ENCODE results near the gene SLC25A14.
A peak's percentile ranks its signal among the peaks of the same experiment; 100 is the strongest.

The SLC25A14 gene

GRCh38 chrX:130376077-130376476 lies 36.4 kb downstream of the SLC25A14 start:
- Histone ChIP-seq H3K9ac (ENCODE audit: low read length in 5 of 5) (no peak overlapping the region), H3K4me3 (ENCODE audit: low read depth in 1 of 5, low read length in 5 of 5) (no peak overlapping the region), H3K27ac (ENCODE audit: low read depth, low read length) (no peak overlapping the region), H3K4me1 (ENCODE audit: control insufficient read depth in 5 of 5, insufficient read depth in 5 of 5, low read length in 5 of 5) (no peaks in the 10 kb centered on the region), H3K36me3 (ENCODE audit: control insufficient read depth in 5 of 5, insufficient read depth in 5 of 5, low read length in 5 of 5) (peaks cover 0 to 7% (median 2%) of the 10 kb centered on the region in 5 donors), H3K27me3 (ENCODE audit: control insufficient read depth in 5 of 5, insufficient read depth in 4 of 5, low read length in 5 of 5) (peaks cover 0 to 3% (median 0%) of the 10 kb centered on the region in 5 donors), H3K9me3 (ENCODE audit: control insufficient read depth in 5 of 5, low read length in 5 of 5) (no peaks in the 10 kb centered on the region)

GRCh38 chrX:130378024-130378669 lies 38.4 kb downstream of the SLC25A14 start:
- Histone ChIP-seq H3K36me3 (ENCODE audit: control insufficient read depth in 5 of 5, insufficient read depth in 5 of 5, low read length in 5 of 5) (no peaks in the 10 kb centered on the region), H3K9ac (ENCODE audit: low read length in 5 of 5) (no peak overlapping the region), H3K4me1 (ENCODE audit: control insufficient read depth in 5 of 5, insufficient read depth in 5 of 5, low read length in 5 of 5) (no peaks in the 10 kb centered on the region), H3K9me3 (ENCODE audit: control insufficient read depth in 5 of 5, low read length in 5 of 5) (no peaks in the 10 kb centered on the region), H3K27ac (ENCODE audit: low read depth, low read length) (no peak overlapping the region), H3K4me3 (ENCODE audit: low read depth in 1 of 5, low read length in 5 of 5) (no peak overlapping the region), H3K27me3 (ENCODE audit: control insufficient read depth in 5 of 5, insufficient read depth in 4 of 5, low read length in 5 of 5) (peaks cover 0 to 6% (median 2%) of the 10 kb centered on the region in 5 donors)

DNA sequence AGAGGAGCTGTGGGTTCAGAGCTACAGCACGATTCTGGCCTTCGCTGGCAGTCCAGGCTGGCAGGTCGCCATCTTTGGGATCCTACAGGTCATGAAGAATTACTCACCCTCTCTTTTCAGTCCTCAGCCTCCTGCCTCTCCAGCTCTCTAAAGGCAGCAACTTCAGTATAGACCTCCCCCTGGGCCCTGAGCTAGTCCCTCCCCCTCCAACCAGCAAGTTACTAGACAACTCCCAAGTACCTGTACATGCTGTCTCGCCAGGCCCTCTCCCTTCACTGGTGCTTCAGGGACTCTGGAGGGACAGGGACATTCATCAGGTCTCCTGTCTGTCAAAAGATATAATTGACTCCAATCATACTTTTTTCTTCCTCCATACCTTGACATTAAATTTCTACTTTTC lies 45.8 kb downstream of the SLC25A14 start, which contains the start of gene GPR119:
Gene GPR119 (minus strand): TSS at position 155 of the 400 bp plus-strand sequence. CDS start 227 bp downstream, outside the sequence.
- Histone ChIP-seq H3K27me3 (ENCODE audit: control insufficient read depth in 5 of 5, insufficient read depth in 4 of 5, low read length in 5 of 5) (peaks cover 8 to 14% (median 9%) of the 10 kb centered on the region in 5 donors), H3K9me3 (ENCODE audit: control insufficient read depth in 5 of 5, low read length in 5 of 5) (peaks cover 0 to 4% (median 0%) of the 10 kb centered on the region in 5 donors), H3K27ac (ENCODE audit: low read depth, low read length) (no peak within 1 kb of the TSS), H3K4me1 (ENCODE audit: control insufficient read depth in 5 of 5, insufficient read depth in 5 of 5, low read length in 5 of 5) (no peaks in the 10 kb centered on the region), H3K9ac (ENCODE audit: low read length in 5 of 5) (no peak within 1 kb of the TSS), H3K36me3 (ENCODE audit: control insufficient read depth in 5 of 5, insufficient read depth in 5 of 5, low read length in 5 of 5) (no peaks in the 10 kb centered on the region), H3K4me3 (ENCODE audit: low read depth in 1 of 5, low read length in 5 of 5) (no peak within 1 kb of the TSS)

DNA sequence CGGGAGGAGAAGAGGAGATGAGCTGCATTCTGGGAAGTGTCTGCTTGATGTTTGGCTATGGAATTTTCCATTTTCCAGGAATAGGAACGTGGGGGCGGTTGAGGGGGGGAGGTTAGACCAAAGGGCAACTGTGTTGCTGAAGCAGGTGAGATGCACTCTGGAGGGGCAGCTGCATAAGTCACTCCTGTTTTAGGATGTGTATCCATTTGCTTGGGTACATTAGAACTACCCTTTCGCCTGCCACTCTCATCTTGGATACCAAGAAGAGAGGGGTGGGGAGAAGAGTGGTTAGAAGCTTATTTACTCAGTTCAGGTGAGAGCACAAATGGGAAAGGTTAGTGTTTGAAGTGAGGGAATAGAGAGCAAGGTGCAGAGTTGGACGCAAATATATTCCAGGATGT lies 46.7 kb downstream of the SLC25A14 start:
- Histone ChIP-seq H3K9ac (ENCODE audit: low read length in 5 of 5) (no peak overlapping the region), H3K27me3 (ENCODE audit: control insufficient read depth in 5 of 5, insufficient read depth in 4 of 5, low read length in 5 of 5) (peaks cover 8 to 14% (median 9%) of the 10 kb centered on the region in 5 donors), H3K27ac (ENCODE audit: low read depth, low read length) (no peak overlapping the region), H3K4me1 (ENCODE audit: control insufficient read depth in 5 of 5, insufficient read depth in 5 of 5, low read length in 5 of 5) (no peaks in the 10 kb centered on the region), H3K9me3 (ENCODE audit: control insufficient read depth in 5 of 5, low read length in 5 of 5) (peaks cover 0 to 4% (median 0%) of the 10 kb centered on the region in 5 donors), H3K36me3 (ENCODE audit: control insufficient read depth in 5 of 5, insufficient read depth in 5 of 5, low read length in 5 of 5) (no peaks in the 10 kb centered on the region), H3K4me3 (ENCODE audit: low read depth in 1 of 5, low read length in 5 of 5) (no peak overlapping the region)

- Histone ChIP-seq H3K27ac (ENCODE audit: low read depth, low read length) (no peak overlapping the region), H3K4me1 (ENCODE audit: control insufficient read depth in 5 of 5, insufficient read depth in 5 of 5, low read length in 5 of 5) (peaks cover 0 to 3% (median 0%) of the 10 kb centered on the region in 5 donors), H3K36me3 (ENCODE audit: control insufficient read depth in 5 of 5, insufficient read depth in 5 of 5, low read length in 5 of 5) (no peaks in the 10 kb centered on the region), H3K9me3 (ENCODE audit: control insufficient read depth in 5 of 5, low read length in 5 of 5) (peaks cover 0 to 4% (median 0%) of the 10 kb centered on the region in 5 donors), H3K9ac (ENCODE audit: low read length in 5 of 5) (no peak overlapping the region), H3K4me3 (ENCODE audit: low read depth in 1 of 5, low read length in 5 of 5) (peak overlapping the region in 1 of 5 donors; percentile 4), H3K27me3 (ENCODE audit: control insufficient read depth in 5 of 5, insufficient read depth in 4 of 5, low read length in 5 of 5) (peaks cover 7 to 32% (median 10%) of the 10 kb centered on the region in 5 donors)
Measured at GRCh38 chrX:130393451-130394074, 53.8 kb downstream of the SLC25A14 start.

DNA sequence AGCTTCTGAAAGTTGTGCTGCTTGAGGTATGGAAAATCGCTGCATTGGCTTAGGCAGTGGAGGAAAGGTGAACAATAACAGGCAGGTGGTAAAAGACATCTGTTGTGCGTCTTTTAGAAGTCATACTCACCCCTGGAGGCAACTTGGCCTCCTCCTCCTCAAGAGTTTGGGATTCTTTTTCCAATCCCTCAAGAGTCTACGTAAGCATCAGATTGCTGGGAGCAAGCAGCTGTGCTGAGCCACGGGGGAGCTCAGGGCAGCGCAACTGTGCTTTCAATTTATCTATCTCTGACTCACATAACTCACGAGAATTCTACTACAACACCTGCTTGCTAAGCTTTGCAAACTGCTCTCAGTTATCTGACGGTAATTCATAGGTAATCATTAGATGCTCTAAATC lies 55.6 kb downstream of the SLC25A14 start:
- no peak overlapping the region for H3K27ac ChIP-seq (ENCODE audit: low read depth, low read length)
- H3K27me3 ChIP-seq (ENCODE audit: control insufficient read depth in 5 of 5, insufficient read depth in 4 of 5, low read length in 5 of 5) = peaks cover 9 to 39% (median 17%) of the 10 kb centered on the region in 5 donors
- H3K4me1 ChIP-seq (ENCODE audit: control insufficient read depth in 5 of 5, insufficient read depth in 5 of 5, low read length in 5 of 5) = peaks cover 0 to 3% (median 0%) of the 10 kb centered on the region in 5 donors
- H3K4me3 ChIP-seq (ENCODE audit: low read depth in 1 of 5, low read length in 5 of 5) = no peak overlapping the region
- no peaks in the 10 kb centered on the region for H3K36me3 ChIP-seq (ENCODE audit: control insufficient read depth in 5 of 5, insufficient read depth in 5 of 5, low read length in 5 of 5)
- no peaks in the 10 kb centered on the region for H3K9me3 ChIP-seq (ENCODE audit: control insufficient read depth in 5 of 5, low read length in 5 of 5)
- H3K9ac ChIP-seq (ENCODE audit: low read length in 5 of 5) = no peak overlapping the region

GRCh38 chrX:130401415-130402207 lies 61.9 kb downstream of the SLC25A14 start, which contains the start of gene RBMX2:
TSS of gene RBMX2 (plus strand) at chrX:130401987. CDS start at chrX:130402033, 46 bp downstream.
- peaks cover 0 to 14% (median 10%) of the 10 kb centered on the region in 5 donors for H3K36me3 ChIP-seq (ENCODE audit: control insufficient read depth in 5 of 5, insufficient read depth in 5 of 5, low read length in 5 of 5)
- peak within 1 kb of the TSS; percentile 52 to 87 (median 74) for H3K4me3 ChIP-seq (ENCODE audit: low read depth in 1 of 5, low read length in 5 of 5)
- peaks cover 0 to 15% (median 10%) of the 10 kb centered on the region in 5 donors for H3K4me1 ChIP-seq (ENCODE audit: control insufficient read depth in 5 of 5, insufficient read depth in 5 of 5, low read length in 5 of 5)
- H3K27ac ChIP-seq (ENCODE audit: low read depth, low read length) = peak within 1 kb of the TSS; percentile 19
- H3K9ac ChIP-seq (ENCODE audit: low read length in 5 of 5) = peak within 1 kb of the TSS in 4 of 5 donors; percentile 54 to 81 (median 74)
- H3K27me3 ChIP-seq (ENCODE audit: control insufficient read depth in 5 of 5, insufficient read depth in 4 of 5, low read length in 5 of 5) = peaks cover 4 to 24% (median 15%) of the 10 kb centered on the region in 5 donors
- H3K9me3 ChIP-seq (ENCODE audit: control insufficient read depth in 5 of 5, low read length in 5 of 5) = no peaks in the 10 kb centered on the region

DNA sequence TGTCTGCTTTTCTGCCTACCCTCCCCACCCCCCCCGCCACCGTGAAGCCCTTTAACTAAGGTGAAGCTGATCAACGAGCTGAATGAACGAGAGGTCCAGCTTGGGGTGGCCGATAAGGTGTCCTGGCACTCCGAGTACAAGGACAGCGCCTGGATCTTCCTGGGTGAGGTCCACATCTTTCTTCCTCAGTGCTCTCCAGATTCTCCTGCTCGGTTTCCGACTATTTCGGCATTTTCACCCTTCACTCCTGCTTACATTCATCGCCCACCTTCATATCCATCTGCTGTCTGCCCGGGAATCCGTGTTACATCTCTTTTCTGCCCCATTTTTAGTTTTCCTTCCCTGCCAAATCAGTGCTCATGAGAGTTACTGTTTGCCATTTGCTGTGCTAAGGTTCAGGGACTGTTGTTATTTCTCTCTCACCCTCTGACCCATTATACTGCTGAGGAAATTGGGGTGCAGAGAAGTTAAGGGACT lies 62.5 kb downstream of the SLC25A14 start:
- Histone ChIP-seq H3K36me3 (ENCODE audit: control insufficient read depth in 5 of 5, insufficient read depth in 5 of 5, low read length in 5 of 5) (peaks cover 0 to 14% (median 10%) of the 10 kb centered on the region in 5 donors), H3K27me3 (ENCODE audit: control insufficient read depth in 5 of 5, insufficient read depth in 4 of 5, low read length in 5 of 5) (peaks cover under 1 to 19% (median 10%) of the 10 kb centered on the region in 5 donors), H3K4me1 (ENCODE audit: control insufficient read depth in 5 of 5, insufficient read depth in 5 of 5, low read length in 5 of 5) (peaks cover 0 to 15% (median 10%) of the 10 kb centered on the region in 5 donors), H3K27ac (ENCODE audit: low read depth, low read length) (no peak overlapping the region), H3K4me3 (ENCODE audit: low read depth in 1 of 5, low read length in 5 of 5) (peak overlapping the region; percentile 52 to 87 (median 74)), H3K9me3 (ENCODE audit: control insufficient read depth in 5 of 5, low read length in 5 of 5) (no peaks in the 10 kb centered on the region), H3K9ac (ENCODE audit: low read length in 5 of 5) (peak overlapping the region in 4 of 5 donors; percentile 54 to 81 (median 74))

DNA sequence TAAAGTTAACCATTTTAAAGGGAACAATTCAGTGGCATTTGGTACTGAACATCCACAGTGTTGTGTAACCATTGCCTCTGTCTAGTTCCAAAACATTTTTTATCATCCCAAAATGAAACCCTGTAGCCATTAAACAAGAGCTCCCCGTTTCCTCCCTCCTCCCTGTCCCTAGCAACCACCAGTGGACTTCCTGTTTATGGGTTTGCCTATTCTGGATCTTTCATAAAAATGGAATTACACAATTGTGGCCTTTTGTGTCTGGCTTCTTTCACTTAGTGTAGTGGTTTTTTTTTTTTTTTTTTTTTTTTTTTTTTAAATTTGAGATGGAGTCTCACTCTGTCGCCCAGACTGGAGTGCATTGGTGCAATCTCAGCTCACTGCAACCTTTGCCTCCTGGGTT lies 73.7 kb downstream of the SLC25A14 start:
- H3K27me3 ChIP-seq (ENCODE audit: control insufficient read depth in 5 of 5, insufficient read depth in 4 of 5, low read length in 5 of 5) = peaks cover 0 to 4% (median 0%) of the 10 kb centered on the region in 5 donors
- no peak overlapping the region for H3K27ac ChIP-seq (ENCODE audit: low read depth, low read length)
- peaks cover 2 to 35% (median 25%) of the 10 kb centered on the region in 5 donors for H3K36me3 ChIP-seq (ENCODE audit: control insufficient read depth in 5 of 5, insufficient read depth in 5 of 5, low read length in 5 of 5)
- H3K9me3 ChIP-seq (ENCODE audit: control insufficient read depth in 5 of 5, low read length in 5 of 5) = no peaks in the 10 kb centered on the region
- no peak overlapping the region for H3K4me3 ChIP-seq (ENCODE audit: low read depth in 1 of 5, low read length in 5 of 5)
- H3K4me1 ChIP-seq (ENCODE audit: control insufficient read depth in 5 of 5, insufficient read depth in 5 of 5, low read length in 5 of 5) = no peaks in the 10 kb centered on the region
- no peak overlapping the region for H3K9ac ChIP-seq (ENCODE audit: low read length in 5 of 5)
